Right forelimb (tissue), 1 donor: ENCODE results near the gene RABGAP1L.
"Not testable (repeated sequence)": the region's sequence is repeated elsewhere in the genome, so short reads cannot be mapped to it uniquely, and the experiment has no call there.

Source experiments
- DNase-seq: peaks from one replicate; pipeline ENCODE4 v3.0.0-alpha.2; 2018

RABGAP1L gene

GRCh38 chr1:174247472-174247871 is 88.2 kb downstream of the RABGAP1L start:
- no peak for DNase-seq

GRCh38 chr1:174248041-174248440 is 88.7 kb downstream of the RABGAP1L start:
- no peak for DNase-seq

GRCh38 chr1:174256386-174256785 is 97.1 kb downstream of the RABGAP1L start:
- DNase-seq: not testable (repeated sequence)

GRCh38 chr1:174258148-174258550 is 98.8 kb downstream of the RABGAP1L start:
- DNase-seq: peak; percentile 43

GRCh38 chr1:174262349-174263241 is 103.3 kb downstream of the RABGAP1L start:
- DNase-seq: peak; percentile 57

- DNase-seq: no peak
Observed at GRCh38 chr1:174265282-174265681, 106.0 kb downstream of the RABGAP1L start.

GRCh38 chr1:174266476-174266875 is 107.2 kb downstream of the RABGAP1L start:
- DNase-seq: no peak

GRCh38 chr1:174266991-174267612 is 107.8 kb downstream of the RABGAP1L start:
- DNase-seq: no peak

- DNase-seq: no peak
Observed at GRCh38 chr1:174269989-174270651, 110.8 kb downstream of the RABGAP1L start.

GRCh38 chr1:174273190-174273589 is 113.9 kb downstream of the RABGAP1L start:
- no peak for DNase-seq

- DNase-seq: no peak
Observed at GRCh38 chr1:174273776-174274175, 114.5 kb downstream of the RABGAP1L start.

GRCh38 chr1:174274452-174274851 is 115.1 kb downstream of the RABGAP1L start:
- DNase-seq: no peak

GRCh38 chr1:174274884-174275283 is 115.6 kb downstream of the RABGAP1L start:
- no peak for DNase-seq

- DNase-seq: no peak
Observed at GRCh38 chr1:174276087-174276486, 116.8 kb downstream of the RABGAP1L start.

- no peak for DNase-seq
Observed at GRCh38 chr1:174284052-174284451, 124.7 kb downstream of the RABGAP1L start.

GRCh38 chr1:174286042-174286441 is 126.7 kb downstream of the RABGAP1L start:
- no peak for DNase-seq

- DNase-seq: no peak
Observed at GRCh38 chr1:174289644-174290310, 130.5 kb downstream of the RABGAP1L start.

GRCh38 chr1:174291059-174291458 is 131.7 kb downstream of the RABGAP1L start:
- no peak for DNase-seq

- no peak for DNase-seq
Observed at GRCh38 chr1:174296309-174296708, 137.0 kb downstream of the RABGAP1L start.

- DNase-seq: no peak
Observed at GRCh38 chr1:174297351-174297750, 138.0 kb downstream of the RABGAP1L start.

- no peak for DNase-seq
Observed at GRCh38 chr1:174301295-174302077, 142.2 kb downstream of the RABGAP1L start.

GRCh38 chr1:174308604-174309003 is 149.3 kb downstream of the RABGAP1L start:
- no peak for DNase-seq
